RPMI8226 (cell line): Measurements from ENCODE around the gene DPF3.

Experiments
- DNase-seq: peaks from one replicate; pipeline ENCODE4 v3.0.0-alpha.2; 2015

The DPF3 gene

GRCh38 chr14:72610831-72611200 lies 283.1 kb downstream of the DPF3 start:
- DNase-seq, result no peak

GRCh38 chr14:72610096-72610830 lies 283.6 kb downstream of the DPF3 start:
- no peak for DNase-seq

- no peak for DNase-seq
These were observed 284.5 kb downstream of the DPF3 start for GRCh38 chr14:72609205-72609916.

- DNase-seq, result no peak
These were observed 285.3 kb downstream of the DPF3 start for GRCh38 chr14:72608391-72609204.

- DNase-seq, result no peak
These were observed 286.3 kb downstream of the DPF3 start for GRCh38 chr14:72607386-72608130.

- DNase-seq, result no peak
These were observed 287.0 kb downstream of the DPF3 start for GRCh38 chr14:72606879-72607278.

- no peak for DNase-seq
These were observed 288.0 kb downstream of the DPF3 start for GRCh38 chr14:72605921-72606220.

GRCh38 chr14:72605096-72605920 lies 288.6 kb downstream of the DPF3 start:
- DNase-seq, result no peak

- DNase-seq, result no peak
These were observed 289.8 kb downstream of the DPF3 start for GRCh38 chr14:72604133-72604532.

- DNase-seq, result no peak
These were observed 290.3 kb downstream of the DPF3 start for GRCh38 chr14:72603639-72604038.

GRCh38 chr14:72600551-72601330 lies 293.2 kb downstream of the DPF3 start:
- DNase-seq, result no peak

- DNase-seq, result no peak
These were observed 294.1 kb downstream of the DPF3 start for GRCh38 chr14:72599579-72600470.

- DNase-seq, result no peak
These were observed 295.6 kb downstream of the DPF3 start for GRCh38 chr14:72598306-72598705.

GRCh38 chr14:72597252-72598233 lies 296.4 kb downstream of the DPF3 start:
- DNase-seq, result no peak

- no peak for DNase-seq
These were observed 298.6 kb downstream of the DPF3 start for GRCh38 chr14:72595152-72595862.

GRCh38 chr14:72594099-72594901 lies 299.6 kb downstream of the DPF3 start:
- DNase-seq, result no peak

GRCh38 chr14:72591391-72591790 lies 302.5 kb downstream of the DPF3 start:
- no peak for DNase-seq

- no peak for DNase-seq
These were observed 303.3 kb downstream of the DPF3 start for GRCh38 chr14:72590577-72590976.
